ENCODE data around the gene DAPK2.

DNA sequence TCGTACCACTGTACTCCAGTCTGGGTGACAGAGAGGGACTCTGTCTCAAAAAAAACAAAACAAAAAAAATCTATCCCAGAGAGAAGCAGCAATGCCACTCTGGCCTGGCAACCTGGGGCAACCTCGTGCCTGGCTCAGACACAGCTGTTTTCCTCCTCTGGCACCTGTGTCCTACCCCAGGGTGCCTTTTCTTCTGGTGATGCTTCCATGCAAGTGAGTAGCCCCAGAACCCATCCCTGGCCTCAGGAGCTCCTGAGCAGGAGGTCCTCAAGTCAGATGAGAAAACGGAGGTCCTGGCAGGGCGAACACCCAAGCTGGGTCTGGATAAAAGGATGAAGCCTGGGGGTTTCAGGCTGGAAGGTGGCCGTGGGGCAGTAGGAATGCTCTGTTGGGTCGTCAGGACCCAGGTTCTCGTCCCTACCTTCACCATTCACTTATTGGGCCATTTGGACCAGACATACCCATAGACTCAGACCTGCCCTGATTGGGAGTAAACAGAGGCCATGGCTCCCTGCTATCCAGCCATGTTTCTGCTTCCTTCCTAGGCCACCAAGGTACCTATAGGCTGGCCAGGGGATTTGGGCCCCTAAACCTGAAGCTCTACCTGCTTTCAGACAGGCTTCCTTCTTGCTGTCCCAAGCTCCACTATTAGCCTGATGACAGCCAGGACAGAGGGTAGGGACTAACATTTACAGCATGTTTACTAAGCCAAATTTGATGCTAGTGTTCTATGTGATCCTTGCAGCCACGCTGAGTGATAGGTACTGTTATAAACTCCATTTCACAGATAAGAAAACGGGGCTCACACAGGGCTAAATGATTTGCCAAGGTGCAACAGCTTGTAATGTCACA is 102.2 kb downstream of the DAPK2 start:
- no peak for TF ChIP-seq POLR2A (IDR thresholded peaks at IDR 0.05; ENCODE audit: low read depth, low read length)
- TF ChIP-seq TAF1 (IDR thresholded peaks at IDR 0.05; ENCODE audit: low read depth, low read length): no peak
- no peak for TF ChIP-seq PAX5 (IDR thresholded peaks at IDR 0.05; ENCODE audit: insufficient read depth, low read length, severe bottlenecking)
